Measurements from ENCODE around the gene MTFR2. TPM values are rescaled to one million over a fixed set of nuclear protein-coding genes. Genes with fewer than 3 reads are reported as not detected.

MTFR2 gene
- total and polyA plus RNA-seq, 2 experiments from 2014 or later = 7.4 to 13.5 TPM

- no peak overlapping the region for H3K4me3 Mint-ChIP-seq
- no peak for DNase-seq (ENCODE audit: low spot score)
- H3K9me2 ChIP-seq (ENCODE audit: insufficient read depth) = no peaks in the 10 kb centered on the region
- H3K27me3 ChIP-seq (ENCODE audit: insufficient read depth) = no peaks in the 10 kb centered on the region
- TF ChIP-seq NANOG (IDR thresholded peaks at IDR 0.05; ENCODE audit: borderline replicate concordance) (no peak), CREB1 (CRISPR knock-in tag; IDR thresholded peaks at IDR 0.05; ENCODE audit: low read depth) (no peak), STAT1 (IDR thresholded peaks at IDR 0.05; ENCODE audit: unreplicated experiment) (no peak), POLR2AphosphoS5 (IDR thresholded peaks at IDR 0.05; ENCODE audit: low read depth) (no peak), ZNF462 (CRISPR knock-in tag; IDR thresholded peaks at IDR 0.05) (no peak), JUNB (IDR thresholded peaks at IDR 0.05; ENCODE audit: unreplicated experiment) (no peak)
- no peaks in the 10 kb centered on the region for H3K36me3 ChIP-seq (ENCODE audit: insufficient read depth)
- H3K4me3 ChIP-seq = no peak overlapping the region
- H3F3A ChIP-seq (replicated peaks; ENCODE audit: low read depth) = no peaks in the 10 kb centered on the region
- H3K27me3 Mint-ChIP-seq (ENCODE audit: insufficient read depth, low read depth, poor library complexity) = peaks cover 3% of the 10 kb centered on the region
- ATAC-seq = no peak
- H3K27ac ChIP-seq (ENCODE audit: low read depth) = no peak overlapping the region
- H3K27ac Mint-ChIP-seq = no peak overlapping the region
- H3K4me1 Mint-ChIP-seq = no peaks in the 10 kb centered on the region
- no peaks in the 10 kb centered on the region for H4K20me1 ChIP-seq (replicated peaks; ENCODE audit: insufficient read depth)
- H3K4me1 ChIP-seq (ENCODE audit: insufficient read depth) = no peaks in the 10 kb centered on the region
- no peaks in the 10 kb centered on the region; the same call in 2 of the 3 replicates for H3K9me3 Mint-ChIP-seq
- no peaks in the 10 kb centered on the region for H3K36me3 Mint-ChIP-seq (ENCODE audit: low read depth)
- H3K4me2 ChIP-seq = no peak overlapping the region
- H3K79me2 ChIP-seq (replicated peaks; ENCODE audit: insufficient read depth) = no peaks in the 10 kb centered on the region
- no peak overlapping the region for H2AFZ ChIP-seq
These were observed 61.6 kb downstream of the MTFR2 start for GRCh38 chr6:136188486-136188885.

- H3K27ac ChIP-seq (ENCODE audit: low read depth) = no peak overlapping the region
- no peak overlapping the region for H2AFZ ChIP-seq
- no peak for DNase-seq (ENCODE audit: low spot score)
- H3K4me3 Mint-ChIP-seq = no peak overlapping the region
- no peak for ATAC-seq
- H3K27ac Mint-ChIP-seq = no peak overlapping the region
- no peaks in the 10 kb centered on the region for H3K79me2 ChIP-seq (replicated peaks; ENCODE audit: insufficient read depth)
- no peaks in the 10 kb centered on the region for H3K36me3 Mint-ChIP-seq (ENCODE audit: low read depth)
- no peaks in the 10 kb centered on the region; the same call in 2 of the 3 replicates for H3K9me3 Mint-ChIP-seq
- H4K20me1 ChIP-seq (replicated peaks; ENCODE audit: insufficient read depth) = no peaks in the 10 kb centered on the region
- no peaks in the 10 kb centered on the region for H3K27me3 ChIP-seq (ENCODE audit: insufficient read depth)
- H3K9me2 ChIP-seq (ENCODE audit: insufficient read depth) = no peaks in the 10 kb centered on the region
- H3F3A ChIP-seq (replicated peaks; ENCODE audit: low read depth) = no peaks in the 10 kb centered on the region
- no peaks in the 10 kb centered on the region for H3K36me3 ChIP-seq (ENCODE audit: insufficient read depth)
- no peak overlapping the region for H3K4me3 ChIP-seq
- no peaks in the 10 kb centered on the region for H3K4me1 ChIP-seq (ENCODE audit: insufficient read depth)
- H3K4me2 ChIP-seq = no peak overlapping the region
- peaks cover 3% of the 10 kb centered on the region for H3K27me3 Mint-ChIP-seq (ENCODE audit: insufficient read depth, low read depth, poor library complexity)
- H3K4me1 Mint-ChIP-seq = no peaks in the 10 kb centered on the region
- TF ChIP-seq CREB1 (CRISPR knock-in tag; IDR thresholded peaks at IDR 0.05; ENCODE audit: low read depth) (no peak), EZH2phosphoT487 (IDR thresholded peaks at IDR 0.05; ENCODE audit: unreplicated experiment) (no peak), REST (IDR thresholded peaks at IDR 0.05; ENCODE audit: unreplicated experiment) (no peak), STAT1 (IDR thresholded peaks at IDR 0.05; ENCODE audit: unreplicated experiment) (no peak), ZNF331 (CRISPR knock-in tag; IDR thresholded peaks at IDR 0.05; ENCODE audit: low read depth) (no peak)
These were observed 63.7 kb downstream of the MTFR2 start for GRCh38 chr6:136186363-136186762.
